ENCODE results near the gene ZBTB7B.

ZBTB7B gene

GRCh38 chr1:155013632-155014031 is 11.0 kb downstream of the ZBTB7B start:
- Histone ChIP-seq H3K36me3 (ENCODE audit: insufficient read depth, low read length) (peaks cover 4% of the 10 kb centered on the region), H3K9me3 (ENCODE audit: low read length) (no peaks in the 10 kb centered on the region), H3K4me1 (ENCODE audit: insufficient read depth, low read length, severe bottlenecking) (peaks cover 20% of the 10 kb centered on the region), H3K9me2 (ENCODE audit: low read depth, low read length) (no peaks in the 10 kb centered on the region), H4K20me1 (ENCODE audit: insufficient read depth, low read length) (no peaks in the 10 kb centered on the region), H3K9ac (ENCODE audit: low read length) (no peak overlapping the region), H3K79me2 (ENCODE audit: insufficient read depth, low read length) (no peaks in the 10 kb centered on the region), H3K4me3 (ENCODE audit: low read depth, low read length, poor library complexity, severe bottlenecking) (no peak overlapping the region), H2AFZ (ENCODE audit: low read length) (no peak overlapping the region), H3K27me3 (ENCODE audit: insufficient read depth, low read length) (no peaks in the 10 kb centered on the region), H3K4me2 (ENCODE audit: low read length) (no peak overlapping the region), H3K27ac (ENCODE audit: low read depth, low read length, poor library complexity, severe bottlenecking) (no peak overlapping the region), H3F3A (ENCODE audit: insufficient read depth, low read length) (no peaks in the 10 kb centered on the region)
- TF ChIP-seq EZH2 (IDR thresholded peaks at IDR 0.05; ENCODE audit: borderline replicate concordance, low read length) (no peak), CTCF (IDR thresholded peaks at IDR 0.05; ENCODE audit: low read length) (no peak)

- H3K9me3 ChIP-seq (ENCODE audit: low read length), result no peaks in the 10 kb centered on the region
- H3K36me3 ChIP-seq (ENCODE audit: insufficient read depth, low read length), result peaks cover 4% of the 10 kb centered on the region
- no peaks in the 10 kb centered on the region for H3K9me2 ChIP-seq (ENCODE audit: low read depth, low read length)
- no peaks in the 10 kb centered on the region for H3K27me3 ChIP-seq (ENCODE audit: insufficient read depth, low read length)
- no peak overlapping the region for H3K4me2 ChIP-seq (ENCODE audit: low read length)
- H2AFZ ChIP-seq (ENCODE audit: low read length), result no peak overlapping the region
- H3K79me2 ChIP-seq (ENCODE audit: insufficient read depth, low read length), result no peaks in the 10 kb centered on the region
- no peaks in the 10 kb centered on the region for H4K20me1 ChIP-seq (ENCODE audit: insufficient read depth, low read length)
- no peak overlapping the region for H3K9ac ChIP-seq (ENCODE audit: low read length)
- H3K4me3 ChIP-seq (ENCODE audit: low read depth, low read length, poor library complexity, severe bottlenecking), result no peak overlapping the region
- H3F3A ChIP-seq (ENCODE audit: insufficient read depth, low read length), result no peaks in the 10 kb centered on the region
- H3K4me1 ChIP-seq (ENCODE audit: insufficient read depth, low read length, severe bottlenecking), result peaks cover 20% of the 10 kb centered on the region
- TF ChIP-seq EZH2 (IDR thresholded peaks at IDR 0.05; ENCODE audit: borderline replicate concordance, low read length), result no peak
- TF ChIP-seq CTCF (IDR thresholded peaks at IDR 0.05; ENCODE audit: low read length), result no peak
- no peak overlapping the region for H3K27ac ChIP-seq (ENCODE audit: low read depth, low read length, poor library complexity, severe bottlenecking)
Observed at GRCh38 chr1:155014709-155015508, 12.3 kb downstream of the ZBTB7B start.

- Histone ChIP-seq H3K4me1 (ENCODE audit: insufficient read depth, low read length, severe bottlenecking) (peaks cover 20% of the 10 kb centered on the region), H3K36me3 (ENCODE audit: insufficient read depth, low read length) (peaks cover 4% of the 10 kb centered on the region), H3K4me2 (ENCODE audit: low read length) (no peak overlapping the region), H3K9me3 (ENCODE audit: low read length) (no peaks in the 10 kb centered on the region), H3F3A (ENCODE audit: insufficient read depth, low read length) (no peaks in the 10 kb centered on the region), H3K27me3 (ENCODE audit: insufficient read depth, low read length) (no peaks in the 10 kb centered on the region), H3K9ac (ENCODE audit: low read length) (no peak overlapping the region), H2AFZ (ENCODE audit: low read length) (no peak overlapping the region), H4K20me1 (ENCODE audit: insufficient read depth, low read length) (no peaks in the 10 kb centered on the region), H3K4me3 (ENCODE audit: low read depth, low read length, poor library complexity, severe bottlenecking) (no peak overlapping the region), H3K27ac (ENCODE audit: low read depth, low read length, poor library complexity, severe bottlenecking) (no peak overlapping the region), H3K9me2 (ENCODE audit: low read depth, low read length) (no peaks in the 10 kb centered on the region), H3K79me2 (ENCODE audit: insufficient read depth, low read length) (no peaks in the 10 kb centered on the region)
- TF ChIP-seq CTCF (IDR thresholded peaks at IDR 0.05; ENCODE audit: low read length) (no peak), EZH2 (IDR thresholded peaks at IDR 0.05; ENCODE audit: borderline replicate concordance, low read length) (no peak)
Observed at GRCh38 chr1:155015527-155016230, 13.1 kb downstream of the ZBTB7B start.
